PC-3 (cell line): ENCODE measurements around the gene C22orf23. TPM values are rescaled to one million over a fixed set of nuclear protein-coding genes. Genes with fewer than 3 reads are reported as not detected.
"Not testable (repeated sequence)": the region's sequence is repeated elsewhere in the genome, so short reads cannot be mapped to it uniquely, and the experiment has no call there.

Experiments
- ATAC-seq: fragments of 200-7000 bp; cut with Tn5 transposase; 2 replicates; pipeline ENCODE4 v1.9.1; 2020; ENCODE audit warnings: mild to moderate bottlenecking, moderate library complexity
- BruUV-seq: library from RNA; stranded (reverse); fragments of 400-500 nt; replicated peaks from 2 replicates; lab custom pipeline; 2021; lab: Mats Ljungman, UMichigan
- CTCF ChIA-PET: fragments of 300-600 bp; sonication (Branson Sonifier 250); formaldehyde crosslinking; loops from one replicate; lab custom pipeline; 2022; ENCODE audit warnings: antibody characterized with exemption; lab: Charles Lee
- POLR2A ChIA-PET: fragments of 300-600 bp; sonication (Branson Sonifier 250); formaldehyde crosslinking; loops from one replicate; lab custom pipeline; 2022; ENCODE audit warnings: antibody characterized with exemption; ENCODE audit not compliant: unreplicated experiment; lab: Charles Lee
- DNase-seq: peaks from one replicate; pipeline ENCODE4 v3.0.0-alpha.2; 2015
- H2AFZ ChIP-seq: fragments of 300-600 bp; sonication (generic); 2 replicates; pipeline ENCODE4 v1.6.0; 2016; ENCODE audit warnings: antibody characterized with exemption, low read length
- H3F3A ChIP-seq: fragments of 300-600 bp; sonication (generic); one replicate; pipeline ENCODE4 v1.6.0; 2017; ENCODE audit warnings: antibody characterized with exemption, low read length, control low read depth, mild to moderate bottlenecking; ENCODE audit not compliant: unreplicated experiment
- H3K27ac ChIP-seq: fragments of 300-600 bp; sonication (generic); 2 replicates; pipeline ENCODE4 v1.5.1; 2016; ENCODE audit warnings: mild to moderate bottlenecking, low read length
- H3K27me3 ChIP-seq: fragments of 300-600 bp; sonication (generic); 2 replicates; pipeline ENCODE4 v1.6.1; 2016; ENCODE audit warnings: low read length, mixed read lengths
- H3K36me3 ChIP-seq: fragments of 300-600 bp; sonication (generic); 2 replicates; pipeline ENCODE4 v1.6.1; 2016; ENCODE audit warnings: low read depth, mixed run types, low read length, mixed read lengths
- H3K4me1 ChIP-seq: fragments of 300-600 bp; sonication (generic); 2 replicates; pipeline ENCODE4 v1.5.1; 2016; ENCODE audit warnings: low read length; ENCODE audit not compliant: insufficient read depth
- H3K4me2 ChIP-seq: fragments of 300-600 bp; sonication (generic); 2 replicates; pipeline ENCODE4 v1.6.0; 2016; ENCODE audit warnings: low read length
- H3K4me3 ChIP-seq: fragments of 300-600 bp; sonication (generic); 2 replicates; pipeline ENCODE4 v1.5.1; 2016; ENCODE audit warnings: mild to moderate bottlenecking, low read length, mixed read lengths
- H3K79me2 ChIP-seq: fragments of 300-600 bp; sonication (generic); 2 replicates; pipeline ENCODE4 v1.6.1; 2017; ENCODE audit warnings: low read length, mixed read lengths
- H3K9ac ChIP-seq: fragments of 300-600 bp; sonication (generic); 2 replicates; pipeline ENCODE4 v1.6.0; 2016; ENCODE audit warnings: mild to moderate bottlenecking, low read length
- H3K9me2 ChIP-seq: fragments of 300-600 bp; sonication (generic); replicated peaks from 2 replicates; pipeline ENCODE4 v1.6.1; 2016; ENCODE audit warnings: mixed run types, low read length, mixed read lengths
- H3K9me3 ChIP-seq: fragments of 300-600 bp; sonication (generic); 2 replicates; pipeline ENCODE4 v1.6.1; 2016; ENCODE audit warnings: low read length, mixed read lengths
- H4K20me1 ChIP-seq: fragments of 300-600 bp; sonication (generic); 2 replicates; pipeline ENCODE4 v1.6.1; 2016; ENCODE audit warnings: low read length, mixed read lengths
- EZH2 ChIP-seq: fragments of 300-600 bp; sonication (generic); IDR thresholded peaks from one replicate; pipeline ENCODE4 v1.6.1; 2017; ENCODE audit warnings: antibody characterized with exemption, mild to moderate bottlenecking, low read length; ENCODE audit not compliant: unreplicated experiment
- EZH2phosphoT487 ChIP-seq: fragments of 300-600 bp; sonication (generic); IDR thresholded peaks from 2 replicates; pipeline ENCODE4 v1.6.1; 2018; ENCODE audit warnings: mild to moderate bottlenecking, antibody characterized with exemption, low read length, borderline replicate concordance
- intact Hi-C: fragments of 100-400 bp; cut with micrococcal nuclease; formaldehyde crosslinking; loops from 2 replicates; pipeline ENCODE4 v1.9.0; 2023
- total RNA-seq: library from RNA; depleted of rRNA; stranded (reverse); fragments of >200 nt; gene quantifications from 2 replicates; pipeline ENCODE4 v1.2.3, GENCODE V29; 2014
- TF ChIP-seq, protein P1 (sequence below): fragments of 300-600 bp; sonication (generic); conservative IDR thresholded peaks from 2 replicates; pipeline ENCODE4 v1.5.1; 2017; ENCODE audit warnings: antibody characterized with exemption, low read depth, mild to moderate bottlenecking, low read length

C22orf23 gene
- total RNA-seq, 1 experiment from 2014 or later, result 0.69 TPM

- H3K4me1 ChIP-seq, result peaks cover 5% of the 10 kb centered on the region
- no peaks in the 10 kb centered on the region for H3K27me3 ChIP-seq
- peaks cover 17% of the 10 kb centered on the region; the same call in 1 of the 2 replicates for H3K36me3 ChIP-seq
- no peak for DNase-seq
- no peaks in the 10 kb centered on the region for H3K9me2 ChIP-seq
- H3K9me3 ChIP-seq, result no peaks in the 10 kb centered on the region
- no peaks in the 10 kb centered on the region for H4K20me1 ChIP-seq
- H3K9ac ChIP-seq, result peak overlapping the region; percentile 96; the same call in 1 of the 2 replicates
- intact Hi-C loops, result no loop called here
- POLR2A ChIA-PET, result interaction anchor here (0.6 kb wide), 2 partner anchors 59 to 110 kb away, joined by 3 to 11 read pairs; partner anchors contain the start of gene ANKRD54
- H3F3A ChIP-seq, result no peaks in the 10 kb centered on the region
- peak overlapping the region; percentile 95 for H3K4me2 ChIP-seq
- H3K27ac ChIP-seq, result no peak overlapping the region
- CTCF ChIA-PET, result no interaction called here
- H3K4me3 ChIP-seq, result peak overlapping the region; percentile 96
- no TSS peak for BruUV-seq
- no peak overlapping the region for H2AFZ ChIP-seq
- TF ChIP-seq, protein P1, sequence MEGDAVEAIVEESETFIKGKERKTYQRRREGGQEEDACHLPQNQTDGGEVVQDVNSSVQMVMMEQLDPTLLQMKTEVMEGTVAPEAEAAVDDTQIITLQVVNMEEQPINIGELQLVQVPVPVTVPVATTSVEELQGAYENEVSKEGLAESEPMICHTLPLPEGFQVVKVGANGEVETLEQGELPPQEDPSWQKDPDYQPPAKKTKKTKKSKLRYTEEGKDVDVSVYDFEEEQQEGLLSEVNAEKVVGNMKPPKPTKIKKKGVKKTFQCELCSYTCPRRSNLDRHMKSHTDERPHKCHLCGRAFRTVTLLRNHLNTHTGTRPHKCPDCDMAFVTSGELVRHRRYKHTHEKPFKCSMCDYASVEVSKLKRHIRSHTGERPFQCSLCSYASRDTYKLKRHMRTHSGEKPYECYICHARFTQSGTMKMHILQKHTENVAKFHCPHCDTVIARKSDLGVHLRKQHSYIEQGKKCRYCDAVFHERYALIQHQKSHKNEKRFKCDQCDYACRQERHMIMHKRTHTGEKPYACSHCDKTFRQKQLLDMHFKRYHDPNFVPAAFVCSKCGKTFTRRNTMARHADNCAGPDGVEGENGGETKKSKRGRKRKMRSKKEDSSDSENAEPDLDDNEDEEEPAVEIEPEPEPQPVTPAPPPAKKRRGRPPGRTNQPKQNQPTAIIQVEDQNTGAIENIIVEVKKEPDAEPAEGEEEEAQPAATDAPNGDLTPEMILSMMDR, result no peak
- TF ChIP-seq EZH2phosphoT487, result no peak
- no peak for TF ChIP-seq EZH2
- peaks cover 21% of the 10 kb centered on the region for H3K79me2 ChIP-seq
- ATAC-seq, result no peak
These were observed 1.3 kb upstream of the C22orf23 start for GRCh38 chr22:37954686-37955085.

DNA sequence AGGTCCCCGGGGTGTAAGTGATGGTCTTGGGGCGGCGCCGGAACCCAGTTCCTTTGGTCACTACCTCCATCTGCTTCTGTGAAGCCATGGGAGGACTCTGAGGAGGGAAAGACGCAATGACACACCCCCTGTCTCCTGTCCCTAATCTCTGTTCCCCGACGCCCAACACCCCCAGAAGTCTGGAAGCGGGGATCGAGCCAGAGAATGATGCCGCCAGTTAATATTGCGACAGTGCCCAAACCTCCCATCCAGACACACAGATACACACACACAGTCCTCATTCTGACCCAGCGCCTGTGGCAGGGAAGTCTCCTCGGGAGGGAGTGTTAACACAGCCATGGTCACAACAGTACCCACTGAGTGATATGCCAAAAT lies 352 bp downstream of the C22orf23 start:
- Histone ChIP-seq H3K9me2 (no peaks in the 10 kb centered on the region), H3K4me2 (peak overlapping the region; percentile 95), H3K9ac (peak overlapping the region; percentile 96), H3F3A (no peaks in the 10 kb centered on the region), H3K27ac (no peak overlapping the region), H3K79me2 (peaks cover 21% of the 10 kb centered on the region), H2AFZ (peak overlapping the region; percentile 94), H3K9me3 (no peaks in the 10 kb centered on the region), H3K36me3 (peaks cover 6% of the 10 kb centered on the region; the same call in 1 of the 2 replicates), H3K4me3 (peak overlapping the region; percentile 96), H3K4me1 (peaks cover 5% of the 10 kb centered on the region), H3K27me3 (no peaks in the 10 kb centered on the region), H4K20me1 (no peaks in the 10 kb centered on the region)
- CTCF ChIA-PET, result no interaction called here
- peak; percentile 53 for ATAC-seq
- no peak for DNase-seq
- POLR2A ChIA-PET, result interaction anchor here (0.7 kb wide), 1 partner anchor 9 kb away, joined by 3 read pairs; no protein-coding TSS in a partner anchor
- BruUV-seq, result TSS peak; percentile 94
- TF ChIP-seq EZH2 (no peak), EZH2phosphoT487 (no peak)
- TF ChIP-seq, protein P1, result no peak
- intact Hi-C loops, result no loop called here

DNA sequence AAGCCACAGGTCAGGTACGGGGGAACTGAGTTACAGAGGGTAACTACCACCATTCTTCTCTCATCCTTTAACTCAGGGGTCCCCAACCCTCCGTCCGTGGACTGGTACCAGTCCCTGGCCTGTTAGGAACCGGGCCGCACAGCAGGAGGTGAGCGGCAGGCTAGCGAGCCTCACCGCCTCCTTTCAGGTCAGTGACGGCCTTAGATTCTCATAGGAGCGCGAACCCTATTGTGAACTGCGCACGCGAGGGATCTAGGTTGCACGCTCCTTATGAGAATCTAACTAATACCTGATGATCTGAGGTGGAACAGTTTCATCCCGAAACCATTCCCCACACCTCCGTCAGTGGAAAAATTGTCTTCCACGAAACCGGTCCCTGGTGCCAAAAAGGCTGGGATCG lies 772 bp downstream of the C22orf23 start:
- peak; percentile 8; the same call in 1 of the 2 replicates for ATAC-seq
- H3K36me3 ChIP-seq, CTCF ChIA-PET: not testable (repeated sequence)

More for the DNA sequence above, 772 bp downstream of the C22orf23 start:
- intact Hi-C loops, DNase-seq, H3K9me3 ChIP-seq, H3F3A ChIP-seq, H4K20me1 ChIP-seq, H3K4me1 ChIP-seq, H3K9me2 ChIP-seq, H3K27me3 ChIP-seq, H3K27ac ChIP-seq, BruUV-seq: not testable (repeated sequence)
- peak overlapping the region; percentile 96 for H3K9ac ChIP-seq
- H2AFZ ChIP-seq, result peak overlapping the region; percentile 94
- H3K4me3 ChIP-seq, result peak overlapping the region; percentile 96
- POLR2A ChIA-PET, result interaction anchor here (0.7 kb wide), 1 partner anchor 9 kb away, joined by 3 read pairs; no protein-coding TSS in a partner anchor
- H3K79me2 ChIP-seq, result peaks cover 21% of the 10 kb centered on the region
- peak overlapping the region; percentile 95 for H3K4me2 ChIP-seq
